ENCODE results near the gene TNFAIP2.

DNA sequence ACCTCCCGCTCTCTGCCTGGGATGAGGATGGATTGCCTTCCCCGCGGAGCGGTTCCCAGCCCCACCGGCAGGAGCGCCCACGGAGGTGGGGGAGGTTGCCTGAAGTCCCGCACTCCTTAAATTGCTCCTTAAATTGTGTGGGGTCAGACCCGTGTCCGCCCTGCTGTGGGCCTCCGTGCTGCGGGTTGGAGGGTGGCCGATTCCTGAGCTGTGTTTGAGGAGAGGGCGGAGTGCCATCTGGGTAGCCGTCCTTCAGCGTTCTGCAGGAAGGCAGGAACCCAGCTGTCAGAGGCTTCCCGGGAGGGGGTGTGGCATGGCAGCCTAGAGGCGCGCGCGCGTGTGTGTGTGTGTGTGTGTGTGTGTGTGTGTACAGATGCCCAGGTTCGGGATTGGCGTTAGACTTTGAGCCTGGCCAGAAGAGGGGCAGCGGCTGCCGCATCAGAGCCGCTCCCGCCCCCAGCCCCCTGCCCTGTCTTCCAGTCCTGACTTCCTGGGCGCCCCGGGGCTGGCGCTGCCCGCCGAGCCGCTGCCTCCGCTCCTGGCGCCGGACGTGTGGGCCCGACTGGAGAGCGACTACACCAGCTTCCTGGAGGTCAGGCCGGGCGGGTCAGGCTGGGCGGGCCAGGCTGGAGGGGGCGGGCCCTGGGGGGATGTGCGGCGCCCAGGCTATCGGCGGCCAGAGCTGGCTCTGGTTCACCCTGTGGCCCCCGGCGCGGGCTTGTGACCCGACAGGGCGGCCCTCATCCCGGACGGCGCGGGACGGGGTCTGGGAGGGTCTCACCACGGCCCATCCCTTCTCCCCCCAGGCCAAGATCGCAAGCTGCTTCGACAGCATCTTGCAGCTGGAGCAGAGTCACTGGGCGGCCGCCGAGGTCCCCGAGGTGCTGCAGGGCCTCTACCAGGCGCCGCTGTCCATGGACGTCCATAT, 19.5 kb upstream of the TNFAIP2 start:
- peak in 2 of 7 experiments; percentile 15 to 33 for TF ChIP-seq CTCF (IDR thresholded peaks at IDR 0.05)
- TF ChIP-seq EP300 (IDR thresholded peaks at IDR 0.05), result no peak
- TF ChIP-seq POLR2A (IDR thresholded peaks at IDR 0.05), result no peak
